KMS-11 (cell line): Measurements from ENCODE around the gene ARHGAP24.
A peak's percentile ranks its signal among the peaks of the same experiment; 100 is the strongest.

Experiments
- H2AFZ ChIP-seq: fragments of 200-600 bp; sonication (generic); 2 replicates; pipeline ENCODE4 v1.6.1; 2016; ENCODE audit warnings: antibody characterized with exemption, mixed run types, low read depth
- H3K27ac ChIP-seq: fragments of 200-600 bp; sonication (generic); 2 replicates; pipeline ENCODE4 v1.6.1; 2016; ENCODE audit warnings: mild to moderate bottlenecking, mixed run types
- H3K27me3 ChIP-seq: fragments of 200-600 bp; sonication (generic); 2 replicates; pipeline ENCODE4 v1.6.1; 2017; ENCODE audit warnings: mild to moderate bottlenecking, low read depth, mixed run types, moderate library complexity; ENCODE audit not compliant: insufficient read depth
- H3K36me3 ChIP-seq: fragments of 200-600 bp; sonication (generic); 2 replicates; pipeline ENCODE4 v1.6.1; 2017; ENCODE audit warnings: mild to moderate bottlenecking, mixed run types; ENCODE audit not compliant: insufficient read depth
- H3K4me1 ChIP-seq: fragments of 200-600 bp; sonication (generic); 2 replicates; pipeline ENCODE4 v1.6.1; 2016; ENCODE audit warnings: mild to moderate bottlenecking, low read depth, mixed run types; ENCODE audit not compliant: poor library complexity, severe bottlenecking
- H3K4me2 ChIP-seq: fragments of 200-600 bp; sonication (generic); 2 replicates; pipeline ENCODE4 v1.7.0; 2016; ENCODE audit warnings: mild to moderate bottlenecking, mixed run types
- H3K4me3 ChIP-seq: fragments of 200-600 bp; sonication (generic); IDR thresholded peaks from 2 replicates; pipeline ENCODE4 v1.6.1; 2017; ENCODE audit warnings: low read depth, low read length, mixed read lengths; ENCODE audit not compliant: insufficient read depth
- H3K79me2 ChIP-seq: fragments of 200-600 bp; sonication (generic); 2 replicates; pipeline ENCODE4 v1.6.1; 2016; ENCODE audit warnings: low read depth, mixed run types; ENCODE audit not compliant: insufficient read depth
- H3K9ac ChIP-seq: fragments of 200-600 bp; sonication (generic); 2 replicates; pipeline ENCODE4 v1.6.1; 2016; ENCODE audit warnings: mild to moderate bottlenecking, mixed run types
- H4K20me1 ChIP-seq: fragments of 200-600 bp; sonication (generic); 2 replicates; pipeline ENCODE4 v1.6.1; 2016; ENCODE audit warnings: mild to moderate bottlenecking, mixed run types; ENCODE audit not compliant: insufficient read depth
- CTCF ChIP-seq: fragments of 200-600 bp; sonication (generic); conservative IDR thresholded peaks from 2 replicates; pipeline ENCODE4 v1.6.1; 2017; ENCODE audit warnings: low read depth, mild to moderate bottlenecking, antibody characterized with exemption, low read length, moderate library complexity, mixed read lengths

ARHGAP24 gene

GRCh38 chr4:85968945-85969819 lies 494.2 kb downstream of the ARHGAP24 start:
- Histone ChIP-seq H3K9ac (no peak overlapping the region), H3K36me3 (no peaks in the 10 kb centered on the region), H2AFZ (no peak overlapping the region), H3K4me1 (peaks cover 4% of the 10 kb centered on the region), H4K20me1 (no peaks in the 10 kb centered on the region), H3K4me2 (no peak overlapping the region), H3K27ac (no peak overlapping the region), H3K79me2 (no peaks in the 10 kb centered on the region), H3K27me3 (no peaks in the 10 kb centered on the region), H3K4me3 (no peak overlapping the region)
- peak; percentile 74 for TF ChIP-seq CTCF

GRCh38 chr4:85970535-85970934 lies 495.6 kb downstream of the ARHGAP24 start:
- Histone ChIP-seq H3K4me3 (no peak overlapping the region), H3K4me1 (peaks cover 4% of the 10 kb centered on the region), H3K27me3 (no peaks in the 10 kb centered on the region), H3K27ac (no peak overlapping the region), H3K4me2 (no peak overlapping the region), H3K79me2 (no peaks in the 10 kb centered on the region), H3K9ac (no peak overlapping the region), H2AFZ (no peak overlapping the region), H3K36me3 (no peaks in the 10 kb centered on the region), H4K20me1 (no peaks in the 10 kb centered on the region)
- TF ChIP-seq CTCF = no peak

- H3K4me2 ChIP-seq = peak overlapping the region; percentile 58
- H3K36me3 ChIP-seq = no peaks in the 10 kb centered on the region
- H3K79me2 ChIP-seq = no peaks in the 10 kb centered on the region
- no peak overlapping the region for H3K9ac ChIP-seq
- no peaks in the 10 kb centered on the region for H3K27me3 ChIP-seq
- H3K4me3 ChIP-seq = no peak overlapping the region
- TF ChIP-seq CTCF = no peak
- H2AFZ ChIP-seq = 0 out of 2 replicates have a peak overlapping the region, but pooled peaks have one; percentile 2
- H3K4me1 ChIP-seq = peaks cover 22% of the 10 kb centered on the region
- H3K27ac ChIP-seq = peak overlapping the region; percentile 3; the same call in 1 of the 2 replicates
- H4K20me1 ChIP-seq = no peaks in the 10 kb centered on the region
Observed at GRCh38 chr4:85979276-85979675, 504.3 kb downstream of the ARHGAP24 start.

GRCh38 chr4:85986266-85986665 lies 511.3 kb downstream of the ARHGAP24 start:
- Histone ChIP-seq H3K9ac (no peak overlapping the region), H4K20me1 (no peaks in the 10 kb centered on the region), H3K4me3 (no peak overlapping the region), H3K4me2 (no peak overlapping the region), H2AFZ (no peak overlapping the region), H3K4me1 (no peaks in the 10 kb centered on the region), H3K79me2 (no peaks in the 10 kb centered on the region), H3K27me3 (no peaks in the 10 kb centered on the region), H3K27ac (no peak overlapping the region), H3K36me3 (no peaks in the 10 kb centered on the region)
- no peak for TF ChIP-seq CTCF
